Tibial artery (tissue), 4 donors: ENCODE data around the gene ERC2.

ENCODE experiments used
- DNase-seq, 2 donors: peaks; one replicate each; pipeline ENCODE4 v3.0.0-alpha.2; 2019
- H3K27ac ChIP-seq, 2 donors: fragments of 200-600 bp; sonication (generic) in 1 of 2; 1 replicate in 1 of 2; 2 replicates in 1 of 2; pipeline ENCODE4 v1.5.1; 2018 to 2019; ENCODE audit warnings: mild to moderate bottlenecking in 1 of 2
- H3K27me3 ChIP-seq, 2 donors: fragments of 200-600 bp; sonication (generic) in 1 of 2; one replicate each; pipeline versions ENCODE4 v1.5.1 to v1.6.0; 2016 to 2019
- H3K36me3 ChIP-seq, 3 donors: fragments of 200-600 bp; sonication (generic) in 2 of 3; one replicate each; pipeline ENCODE4 v1.5.1; 2016 to 2019; ENCODE audit warnings: mild to moderate bottlenecking in 2 of 3
- H3K4me1 ChIP-seq, 4 donors: fragments of 200-600 bp; sonication (generic) in 2 of 4; 1 replicate in 3 of 4; 2 replicates in 1 of 4; pipeline ENCODE4 v1.5.1; 2016 to 2019
- H3K4me3 ChIP-seq, 2 donors: fragments of 200-600 bp; sonication (generic) in 1 of 2; 1 replicate in 1 of 2; 2 replicates in 1 of 2; pipeline ENCODE4 v1.5.1; 2018 to 2019; ENCODE audit warnings: mild to moderate bottlenecking in 2 of 2
- H3K9me3 ChIP-seq, 3 donors: fragments of 200-600 bp; sonication (generic) in 1 of 3; one replicate each; pipeline ENCODE4 v1.5.1; 2016 to 2019
- CTCF ChIP-seq, 2 experiments: fragments of 200-600 bp in 1 of 2; fragments of 450-650 bp in 1 of 2; IDR thresholded peaks; one replicate each; pipeline ENCODE4 v1.5.1; 2017 to 2019; ENCODE audit warnings: antibody characterized with exemption in 2 of 2, mild to moderate bottlenecking in 1 of 2, moderate library complexity in 1 of 2
- intact Hi-C: fragments of 100-400 bp; cut with DNase I; formaldehyde crosslinking; loops from one replicate; pipeline ENCODE4 v1.15.0; 2023; ENCODE audit warnings: low total_unique reads

Gene ERC2

GRCh38 chr3:55951388-55951787, 516.9 kb downstream of the ERC2 start:
- no peak overlapping the region for H3K4me3 ChIP-seq
- intact Hi-C loops, result no loop called here
- H3K4me1 ChIP-seq, result no peaks in the 10 kb centered on the region
- no peak for DNase-seq
- no peak overlapping the region for H3K27ac ChIP-seq
- H3K36me3 ChIP-seq, result no peaks in the 10 kb centered on the region
- no peaks in the 10 kb centered on the region for H3K9me3 ChIP-seq
- no peak for TF ChIP-seq CTCF (IDR thresholded peaks at IDR 0.05)
- no peaks in the 10 kb centered on the region for H3K27me3 ChIP-seq

GRCh38 chr3:55947406-55947805, 520.9 kb downstream of the ERC2 start:
- Histone ChIP-seq H3K36me3 (no peaks in the 10 kb centered on the region), H3K4me3 (no peak overlapping the region), H3K27ac (no peak overlapping the region), H3K4me1 (no peaks in the 10 kb centered on the region), H3K27me3 (no peaks in the 10 kb centered on the region), H3K9me3 (no peaks in the 10 kb centered on the region)
- no peak for DNase-seq
- intact Hi-C loops, result no loop called here
- TF ChIP-seq CTCF (IDR thresholded peaks at IDR 0.05), result no peak

- DNase-seq, result no peak
- H3K4me1 ChIP-seq, result no peaks in the 10 kb centered on the region
- H3K9me3 ChIP-seq, result no peaks in the 10 kb centered on the region
- intact Hi-C loops, result no loop called here
- no peak for TF ChIP-seq CTCF (IDR thresholded peaks at IDR 0.05)
- H3K4me3 ChIP-seq, result no peak overlapping the region
- H3K27ac ChIP-seq, result no peak overlapping the region
- H3K27me3 ChIP-seq, result no peaks in the 10 kb centered on the region
- no peaks in the 10 kb centered on the region for H3K36me3 ChIP-seq
Measured at GRCh38 chr3:55946574-55947160, 521.6 kb downstream of the ERC2 start.

- Histone ChIP-seq H3K27me3 (no peaks in the 10 kb centered on the region), H3K4me3 (no peak overlapping the region), H3K9me3 (no peaks in the 10 kb centered on the region), H3K36me3 (no peaks in the 10 kb centered on the region), H3K4me1 (no peaks in the 10 kb centered on the region), H3K27ac (no peak overlapping the region)
- intact Hi-C loops, result no loop called here
- DNase-seq, result no peak
- TF ChIP-seq CTCF (IDR thresholded peaks at IDR 0.05), result no peak
Measured at GRCh38 chr3:55942868-55943267, 525.4 kb downstream of the ERC2 start.

GRCh38 chr3:55939287-55939686, 529.0 kb downstream of the ERC2 start:
- Histone ChIP-seq H3K4me1 (no peaks in the 10 kb centered on the region), H3K9me3 (no peaks in the 10 kb centered on the region), H3K36me3 (no peaks in the 10 kb centered on the region), H3K27me3 (no peaks in the 10 kb centered on the region), H3K4me3 (no peak overlapping the region), H3K27ac (no peak overlapping the region)
- TF ChIP-seq CTCF (IDR thresholded peaks at IDR 0.05), result no peak
- DNase-seq, result no peak
- intact Hi-C loops, result no loop called here

GRCh38 chr3:55937301-55937700, 531.0 kb downstream of the ERC2 start:
- H3K36me3 ChIP-seq, result no peaks in the 10 kb centered on the region
- no peak for TF ChIP-seq CTCF (IDR thresholded peaks at IDR 0.05)
- no peaks in the 10 kb centered on the region for H3K9me3 ChIP-seq
- H3K4me1 ChIP-seq, result no peaks in the 10 kb centered on the region
- no peak for DNase-seq
- no peak overlapping the region for H3K4me3 ChIP-seq
- intact Hi-C loops, result no loop called here
- H3K27ac ChIP-seq, result no peak overlapping the region
- H3K27me3 ChIP-seq, result no peaks in the 10 kb centered on the region
